Lung (tissue), 12 donors: ENCODE data around the gene SPOCD1. TPM values are rescaled to one million over a fixed set of nuclear protein-coding genes. Genes with fewer than 3 reads are reported as not detected.

ENCODE experiments used
- ATAC-seq: fragments of 200-7000 bp; cut with Tn5 transposase; one replicate; pipeline ENCODE4 v1.9.1; 2020; ENCODE audit warnings: moderate number of reproducible peaks; ENCODE audit not compliant: insufficient read depth, low FRiP score
- DNase-seq, 3 donors: peaks; one replicate each; pipeline ENCODE4 v3.0.0-alpha.2; 2013 to 2017
- H3K27ac ChIP-seq, 2 donors: one replicate each; pipeline ENCODE4 v1.5.1; 2013; ENCODE audit warnings: mild to moderate bottlenecking in 2 of 2, moderate library complexity in 2 of 2, control low read depth in 1 of 2, inconsistent platforms in 1 of 2, low read depth in 1 of 2, low read length in 1 of 2
- H3K27me3 ChIP-seq, 3 donors: one replicate each; pipeline ENCODE4 v1.5.1; 2013; ENCODE audit warnings: low read length in 2 of 3; ENCODE audit not compliant: control insufficient read depth in 3 of 3, insufficient read depth in 3 of 3
- H3K36me3 ChIP-seq, 4 donors: one replicate each; pipeline ENCODE4 v1.5.1; 2013; ENCODE audit warnings: low read length in 4 of 4, mild to moderate bottlenecking in 1 of 4, moderate library complexity in 1 of 4; ENCODE audit not compliant: control insufficient read depth in 4 of 4, insufficient read depth in 4 of 4
- H3K4me1 ChIP-seq, 5 donors: one replicate each; pipeline ENCODE4 v1.5.1; 2013; ENCODE audit warnings: low read length in 5 of 5, mild to moderate bottlenecking in 2 of 5, moderate library complexity in 1 of 5; ENCODE audit not compliant: control insufficient read depth in 5 of 5, insufficient read depth in 5 of 5
- H3K4me3 ChIP-seq: one replicate; pipeline ENCODE4 v1.5.1; 2013; ENCODE audit warnings: mild to moderate bottlenecking, control low read depth, moderate library complexity
- H3K9ac ChIP-seq, 2 donors: one replicate each; pipeline ENCODE4 v1.5.1; 2013; ENCODE audit warnings: low read length in 2 of 2, control low read depth in 1 of 2; ENCODE audit not compliant: insufficient read depth in 1 of 2
- H3K9me3 ChIP-seq, 4 donors: one replicate each; pipeline ENCODE4 v1.5.1; 2013; ENCODE audit warnings: low read length in 3 of 4, mild to moderate bottlenecking in 1 of 4, moderate library complexity in 1 of 4; ENCODE audit not compliant: control insufficient read depth in 4 of 4, insufficient read depth in 3 of 4
- CTCF ChIP-seq: IDR thresholded peaks from 2 replicates; pipeline ENCODE4 v1.5.1; 2012; ENCODE audit warnings: mild to moderate bottlenecking; ENCODE audit errors: control extremely low read depth, extremely low read depth
- WGBS, 2 donors: extraction: QIAGEN DNeasy Blood & Tissue Kit; methylation state at CpG; one replicate each; pipeline ENCODE4 v1.1.7; 2013; 5-methylcytosine and 5-hydroxymethylcytosine counted together
- polyA plus RNA-seq, 2 donors: library from polyadenylated mRNA; stranded (reverse); fragments of 200-250 nt; gene quantifications; one replicate each; pipeline ENCODE4 v1.2.1, GENCODE V29; 2013
- total RNA-seq, 2 donors: library from RNA; depleted of rRNA in 1 of 2; stranded (reverse); fragments of >200 nt in 1 of 2; gene quantifications; one replicate each; pipeline ENCODE4 v1.2.1, GENCODE V29; 2014 to 2021
- donor health status: control.
- donor health status: control.
- donor health status: Bipolar disorder and iron deficiency.
- donor health status: healthy.
- donor health status: DM: yes; HTN: yes; CAD: no.

The SPOCD1 gene
- total and polyA plus RNA-seq, 4 donors: 0.51 to 15.7 (median 8.4) TPM

- no peak for TF ChIP-seq CTCF
- H3K27me3 ChIP-seq: peaks cover 6 to 44% (median 34%) of the 10 kb centered on the region in 3 donors
- no peak overlapping the region for H3K4me3 ChIP-seq
- H3K27ac ChIP-seq: no peak overlapping the region
- no peak for DNase-seq
- ATAC-seq: no peak
- H3K9me3 ChIP-seq: peaks cover 0 to 4% (median 0%) of the 10 kb centered on the region in 4 donors
- no peaks in the 10 kb centered on the region for H3K36me3 ChIP-seq
- peaks cover 0 to 29% (median 11%) of the 10 kb centered on the region in 5 donors for H3K4me1 ChIP-seq
- 65 to 66% methylated on average over 3 of the region's 3 CpGs for WGBS, 2 donors
- no peak overlapping the region for H3K9ac ChIP-seq
These were observed 41.3 kb downstream of the SPOCD1 start for GRCh38 chr1:31774495-31774894.

GRCh38 chr1:31773861-31774260, 42.0 kb downstream of the SPOCD1 start:
- Histone ChIP-seq H3K36me3 (no peaks in the 10 kb centered on the region), H3K9ac (no peak overlapping the region), H3K4me3 (no peak overlapping the region), H3K4me1 (peaks cover 0 to 30% (median 11%) of the 10 kb centered on the region in 5 donors), H3K27me3 (peaks cover 6 to 49% (median 34%) of the 10 kb centered on the region in 3 donors), H3K27ac (no peak overlapping the region), H3K9me3 (peaks cover 0 to 4% (median 0%) of the 10 kb centered on the region in 4 donors)
- no peak for DNase-seq
- 88 to 90% methylated on average over 5 of the region's 5 CpGs for WGBS, 2 donors
- no peak for TF ChIP-seq CTCF
- no peak for ATAC-seq

- H3K4me1 ChIP-seq: peaks cover 0 to 30% (median 11%) of the 10 kb centered on the region in 5 donors
- H3K27me3 ChIP-seq: peaks cover 6 to 59% (median 37%) of the 10 kb centered on the region in 3 donors
- no peak overlapping the region for H3K9ac ChIP-seq
- no peaks in the 10 kb centered on the region for H3K36me3 ChIP-seq
- no peak overlapping the region for H3K27ac ChIP-seq
- WGBS, 2 donors: 11 to 12% methylated on average over 48 to 49 of the region's 49 CpGs
- no peak for DNase-seq
- peaks cover 0 to 4% (median 0%) of the 10 kb centered on the region in 4 donors for H3K9me3 ChIP-seq
- no peak for ATAC-seq
- H3K4me3 ChIP-seq: no peak overlapping the region
- TF ChIP-seq CTCF: no peak
These were observed 43.1 kb downstream of the SPOCD1 start for GRCh38 chr1:31772669-31773248.
